HepG2 (cell line): Measurements from ENCODE around the gene STX4. TPM values are rescaled to one million over a fixed set of nuclear protein-coding genes. Genes with fewer than 3 reads are reported as not detected.
A peak's percentile ranks its signal among the peaks of the same experiment; 100 is the strongest.

ENCODE experiments used
- AFF4 ChIP-seq: sonication (generic); formaldehyde crosslinking; IDR thresholded peaks from 2 replicates; pipeline ENCODE4 v1.4.0; 2020; ENCODE audit warnings: missing genetic modification reagents
- CHD2 ChIP-seq: IDR thresholded peaks from 2 replicates; pipeline ENCODE4 v1.6.1; 2011; ENCODE audit warnings: low read depth, low read length, improper control_type of control experiment
- HBP1 ChIP-seq: IDR thresholded peaks from 2 replicates; pipeline ENCODE4 v1.6.1; 2016; ENCODE audit warnings: low read depth, control low read depth
- MAFK ChIP-seq, 2 experiments: IDR thresholded peaks in 1 of 2; conservative IDR thresholded peaks in 1 of 2; 2 replicates each; pipeline ENCODE4 v1.6.1; 2011; ENCODE audit warnings: improper control_type of control experiment in 2 of 2, low read length in 2 of 2
- NFE2L1 ChIP-seq: sonication (generic); formaldehyde crosslinking; IDR thresholded peaks from 2 replicates; pipeline ENCODE4 v1.4.0; 2020; ENCODE audit warnings: missing genetic modification reagents, mild to moderate bottlenecking, borderline replicate concordance
- PATZ1 ChIP-seq: sonication (generic); formaldehyde crosslinking; IDR thresholded peaks from 2 replicates; pipeline ENCODE4 v1.4.0; 2020; ENCODE audit warnings: missing genetic modification reagents
- PHF8 ChIP-seq: sonication (generic); formaldehyde crosslinking; IDR thresholded peaks from 2 replicates; pipeline ENCODE4 v1.5.0; 2020; ENCODE audit warnings: missing genetic modification reagents
- SMAD9 ChIP-seq: sonication (generic); formaldehyde crosslinking; IDR thresholded peaks from 2 replicates; pipeline ENCODE4 v1.5.1; 2020; ENCODE audit warnings: mild to moderate bottlenecking, missing genetic modification reagents
- TSC22D2 ChIP-seq: sonication (generic); formaldehyde crosslinking; IDR thresholded peaks from 2 replicates; pipeline ENCODE4 v1.5.1; 2020; ENCODE audit warnings: missing genetic modification reagents, mild to moderate bottlenecking, borderline replicate concordance
- ZNF382 ChIP-seq: sonication (generic); formaldehyde crosslinking; IDR thresholded peaks from 2 replicates; pipeline ENCODE4 v1.5.0; 2020; ENCODE audit warnings: missing genetic modification reagents, mild to moderate bottlenecking, borderline replicate concordance
- ZNF550 ChIP-seq: sonication (generic); formaldehyde crosslinking; IDR thresholded peaks from 2 replicates; pipeline ENCODE4 v1.4.0; 2020; ENCODE audit warnings: mild to moderate bottlenecking, missing genetic modification reagents, borderline replicate concordance
- polyA plus RNA-seq, 8 experiments: library from polyadenylated mRNA; depleted of rRNA in 3 of 8; stranded (reverse) in 7 of 8; unstranded in 1 of 8; fragments of >200 nt; fragmentation: Illumina TruSeq in 4 of 8; extraction: Trizol in 4 of 8; gene quantifications; 2 replicates each; pipeline versions ENCODE4 v1.2.1 to v1.2.3, GENCODE V29; 2011 to 2016; ENCODE audit warnings: low read depth in 4 of 8, missing spikeins in 1 of 8, mixed read lengths in 1 of 8; ENCODE audit not compliant: insufficient read depth in 1 of 8
- total RNA-seq, 5 experiments: library from RNA; depleted of rRNA; stranded (reverse); fragments of >200 nt; fragmentation: Illumina TruSeq; extraction: Trizol; gene quantifications; 2 replicates each; pipeline ENCODE4 v1.2.3, GENCODE V29; 2016; ENCODE audit warnings: low read depth in 1 of 5
- TF ChIP-seq, protein P1 (sequence below): sonication (generic); formaldehyde crosslinking; IDR thresholded peaks from one replicate; pipeline ENCODE4 v1.5.1; 2020; ENCODE audit warnings: mild to moderate bottlenecking, missing genetic modification reagents; ENCODE audit errors: not compliant biosample characterization

STX4 gene
- total and polyA plus RNA-seq, 2 of the 13 experiments (the other 11 are each of a cell fraction or from before 2014, with no cell fraction given) = 29.2 to 34.6 TPM

DNA sequence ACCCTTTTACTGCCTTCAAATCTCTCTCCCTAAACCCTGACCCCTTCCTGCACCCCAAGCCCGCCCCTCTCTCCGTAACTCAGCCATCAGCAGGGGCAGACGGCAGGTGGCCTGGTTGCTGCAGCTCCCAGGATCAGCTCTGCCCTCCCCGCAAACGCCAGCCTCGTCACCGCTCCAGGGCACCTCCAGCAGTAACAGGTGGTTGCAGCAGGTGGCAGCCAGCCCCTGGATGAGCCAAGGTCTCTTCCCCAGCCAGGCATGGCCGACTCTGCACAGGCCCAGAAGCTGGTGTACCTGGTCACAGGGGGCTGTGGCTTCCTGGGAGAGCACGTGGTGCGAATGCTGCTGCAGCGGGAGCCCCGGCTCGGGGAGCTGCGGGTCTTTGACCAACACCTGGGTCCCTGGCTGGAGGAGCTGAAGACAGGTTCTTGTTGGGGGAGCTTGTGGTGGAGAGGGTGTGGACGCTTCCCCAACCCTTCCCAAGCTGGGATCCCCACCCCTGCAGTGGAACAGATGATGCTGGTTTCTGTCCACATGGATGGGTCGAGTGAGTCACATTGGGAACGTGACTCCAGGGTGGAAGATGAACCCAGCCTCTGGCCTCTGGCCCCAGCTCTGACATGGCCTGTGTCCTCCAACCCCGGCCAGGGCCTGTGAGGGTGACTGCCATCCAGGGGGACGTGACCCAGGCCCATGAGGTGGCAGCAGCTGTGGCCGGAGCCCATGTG is 47.8 kb upstream of the STX4 start (continued):
- TF ChIP-seq, protein P1, sequence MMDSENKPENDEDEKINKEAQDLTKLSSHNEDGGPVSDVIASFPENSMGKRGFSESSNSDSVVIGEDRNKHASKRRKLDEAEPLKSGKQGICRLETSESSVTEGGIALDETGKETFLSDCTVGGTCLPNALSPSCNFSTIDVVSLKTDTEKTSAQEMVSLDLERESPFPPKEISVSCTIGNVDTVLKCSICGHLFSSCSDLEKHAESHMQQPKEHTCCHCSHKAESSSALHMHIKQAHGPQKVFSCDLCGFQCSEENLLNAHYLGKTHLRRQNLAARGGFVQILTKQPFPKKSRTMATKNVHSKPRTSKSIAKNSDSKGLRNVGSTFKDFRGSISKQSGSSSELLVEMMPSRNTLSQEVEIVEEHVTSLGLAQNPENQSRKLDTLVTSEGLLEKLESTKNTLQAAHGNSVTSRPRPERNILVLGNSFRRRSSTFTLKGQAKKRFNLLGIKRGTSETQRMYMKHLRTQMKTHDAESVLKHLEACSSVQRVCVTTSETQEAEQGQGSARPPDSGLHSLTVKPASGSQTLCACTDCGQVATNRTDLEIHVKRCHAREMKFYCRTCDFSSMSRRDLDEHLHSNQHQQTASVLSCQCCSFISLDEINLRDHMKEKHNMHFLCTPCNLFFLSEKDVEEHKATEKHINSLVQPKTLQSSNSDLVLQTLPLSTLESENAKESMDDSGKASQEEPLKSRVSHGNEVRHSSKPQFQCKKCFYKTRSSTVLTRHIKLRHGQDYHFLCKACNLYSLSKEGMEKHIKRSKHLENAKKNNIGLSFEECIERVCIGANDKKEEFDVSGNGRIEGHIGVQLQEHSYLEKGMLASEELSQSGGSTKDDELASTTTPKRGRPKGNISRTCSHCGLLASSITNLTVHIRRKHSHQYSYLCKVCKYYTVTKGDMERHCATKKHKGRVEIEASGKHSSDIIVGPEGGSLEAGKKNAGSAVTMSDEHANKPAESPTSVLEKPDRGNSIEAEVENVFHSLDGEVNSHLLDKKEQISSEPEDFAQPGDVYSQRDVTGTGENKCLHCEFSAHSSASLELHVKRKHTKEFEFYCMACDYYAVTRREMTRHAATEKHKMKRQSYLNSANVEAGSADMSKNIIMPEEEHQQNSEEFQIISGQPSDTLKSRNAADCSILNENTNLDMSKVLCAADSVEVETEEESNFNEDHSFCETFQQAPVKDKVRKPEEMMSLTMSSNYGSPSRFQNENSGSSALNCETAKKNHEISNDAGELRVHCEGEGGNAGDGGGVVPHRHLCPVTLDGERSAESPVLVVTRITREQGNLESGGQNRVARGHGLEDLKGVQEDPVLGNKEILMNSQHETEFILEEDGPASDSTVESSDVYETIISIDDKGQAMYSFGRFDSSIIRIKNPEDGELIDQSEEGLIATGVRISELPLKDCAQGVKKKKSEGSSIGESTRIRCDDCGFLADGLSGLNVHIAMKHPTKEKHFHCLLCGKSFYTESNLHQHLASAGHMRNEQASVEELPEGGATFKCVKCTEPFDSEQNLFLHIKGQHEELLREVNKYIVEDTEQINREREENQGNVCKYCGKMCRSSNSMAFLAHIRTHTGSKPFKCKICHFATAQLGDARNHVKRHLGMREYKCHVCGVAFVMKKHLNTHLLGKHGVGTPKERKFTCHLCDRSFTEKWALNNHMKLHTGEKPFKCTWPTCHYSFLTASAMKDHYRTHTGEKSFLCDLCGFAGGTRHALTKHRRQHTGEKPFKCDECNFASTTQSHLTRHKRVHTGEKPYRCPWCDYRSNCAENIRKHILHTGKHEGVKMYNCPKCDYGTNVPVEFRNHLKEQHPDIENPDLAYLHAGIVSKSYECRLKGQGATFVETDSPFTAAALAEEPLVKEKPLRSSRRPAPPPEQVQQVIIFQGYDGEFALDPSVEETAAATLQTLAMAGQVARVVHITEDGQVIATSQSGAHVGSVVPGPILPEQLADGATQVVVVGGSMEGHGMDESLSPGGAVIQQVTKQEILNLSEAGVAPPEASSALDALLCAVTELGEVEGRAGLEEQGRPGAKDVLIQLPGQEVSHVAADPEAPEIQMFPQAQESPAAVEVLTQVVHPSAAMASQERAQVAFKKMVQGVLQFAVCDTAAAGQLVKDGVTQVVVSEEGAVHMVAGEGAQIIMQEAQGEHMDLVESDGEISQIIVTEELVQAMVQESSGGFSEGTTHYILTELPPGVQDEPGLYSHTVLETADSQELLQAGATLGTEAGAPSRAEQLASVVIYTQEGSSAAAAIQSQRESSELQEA = peak; percentile 54
- TF ChIP-seq MAFK (conservative IDR thresholded peaks at IDR 0.05 in 1 of 2, IDR thresholded peaks at IDR 0.05 in 1 of 2; ENCODE audit: low read length in 2 of 2) (no peak), TSC22D2 (CRISPR knock-in tag) (no peak), HBP1 (CRISPR knock-in tag) (peak; percentile 18; the same call in 1 of the 2 replicates), ZNF382 (CRISPR knock-in tag) (no peak), AFF4 (CRISPR knock-in tag) (no peak), CHD2 (peak; percentile 24; the same call in 1 of the 2 replicates), PATZ1 (CRISPR knock-in tag) (peak; percentile 51), SMAD9 (no peak), PHF8 (peak; percentile 69; the same call in 1 of the 2 replicates), ZNF550 (CRISPR knock-in tag) (no peak), NFE2L1 (CRISPR knock-in tag) (no peak)
